ENCODE data around the gene LETMD1.
A peak's percentile ranks its signal among the peaks of the same experiment; 100 is the strongest.
"Not testable (repeated sequence)": the region's sequence is repeated elsewhere in the genome, so short reads cannot be mapped to it uniquely, and the experiment has no call there.

Gene LETMD1

DNA sequence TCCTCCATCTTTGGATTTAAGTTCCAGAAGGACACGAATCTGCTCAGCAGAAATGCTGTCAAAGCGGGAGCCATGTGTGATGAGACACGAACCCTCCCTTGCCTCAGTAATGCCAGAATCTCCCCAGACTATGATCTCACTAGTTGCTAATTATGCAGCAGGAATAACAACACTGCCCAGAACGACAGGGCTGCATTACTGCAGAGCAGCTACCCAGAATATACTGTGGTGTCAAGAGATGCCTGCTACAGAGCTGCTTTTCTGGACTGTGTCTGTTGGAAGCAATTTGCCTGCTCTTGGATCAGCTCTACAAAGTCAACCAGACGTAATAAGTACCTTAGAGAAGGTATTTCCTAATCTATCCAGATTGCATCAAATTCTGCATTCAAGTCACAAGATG is 29.8 kb downstream of the LETMD1 start:
- Histone ChIP-seq H3K4me2 (ENCODE audit: low read depth, low read length, poor library complexity, severe bottlenecking) (peak overlapping the region; percentile 65), H4K20me1 (ENCODE audit: insufficient read depth, low read length, poor library complexity, severe bottlenecking) (peaks cover 29% of the 10 kb centered on the region), H3K4me3 (ENCODE audit: low read length, poor library complexity, severe bottlenecking) (peak overlapping the region; percentile 44), H2AFZ (ENCODE audit: low read length) (no peak overlapping the region), H3K36me3 (ENCODE audit: insufficient read depth, low read length) (peaks cover 12% of the 10 kb centered on the region; the same call in 1 of the 2 replicates), H3K9ac (ENCODE audit: low read depth, low read length, poor library complexity, severe bottlenecking) (peak overlapping the region; percentile 39), H3F3A (ENCODE audit: low read depth) (peaks cover 4% of the 10 kb centered on the region; the same call in 1 of the 2 replicates), H3K79me2 (ENCODE audit: insufficient read depth, low read length) (peaks cover 71% of the 10 kb centered on the region), H3K9me2 (replicated peaks; ENCODE audit: low read depth, low read length) (no peaks in the 10 kb centered on the region), H3K9me3 (ENCODE audit: insufficient read depth, low read depth, low read length) (no peaks in the 10 kb centered on the region), H3K27me3 (ENCODE audit: insufficient read depth, low read length, poor library complexity, severe bottlenecking) (peaks cover 2% of the 10 kb centered on the region), H3K4me1 (ENCODE audit: insufficient read depth, low read length, poor library complexity, severe bottlenecking) (peaks cover 55% of the 10 kb centered on the region)
- TF ChIP-seq EZH2phosphoT487 (IDR thresholded peaks at IDR 0.05; ENCODE audit: borderline replicate concordance), result no peak
- TF ChIP-seq, protein P1, sequence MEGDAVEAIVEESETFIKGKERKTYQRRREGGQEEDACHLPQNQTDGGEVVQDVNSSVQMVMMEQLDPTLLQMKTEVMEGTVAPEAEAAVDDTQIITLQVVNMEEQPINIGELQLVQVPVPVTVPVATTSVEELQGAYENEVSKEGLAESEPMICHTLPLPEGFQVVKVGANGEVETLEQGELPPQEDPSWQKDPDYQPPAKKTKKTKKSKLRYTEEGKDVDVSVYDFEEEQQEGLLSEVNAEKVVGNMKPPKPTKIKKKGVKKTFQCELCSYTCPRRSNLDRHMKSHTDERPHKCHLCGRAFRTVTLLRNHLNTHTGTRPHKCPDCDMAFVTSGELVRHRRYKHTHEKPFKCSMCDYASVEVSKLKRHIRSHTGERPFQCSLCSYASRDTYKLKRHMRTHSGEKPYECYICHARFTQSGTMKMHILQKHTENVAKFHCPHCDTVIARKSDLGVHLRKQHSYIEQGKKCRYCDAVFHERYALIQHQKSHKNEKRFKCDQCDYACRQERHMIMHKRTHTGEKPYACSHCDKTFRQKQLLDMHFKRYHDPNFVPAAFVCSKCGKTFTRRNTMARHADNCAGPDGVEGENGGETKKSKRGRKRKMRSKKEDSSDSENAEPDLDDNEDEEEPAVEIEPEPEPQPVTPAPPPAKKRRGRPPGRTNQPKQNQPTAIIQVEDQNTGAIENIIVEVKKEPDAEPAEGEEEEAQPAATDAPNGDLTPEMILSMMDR (conservative IDR thresholded peaks at IDR 0.05; ENCODE audit: low read length), result no peak

DNA sequence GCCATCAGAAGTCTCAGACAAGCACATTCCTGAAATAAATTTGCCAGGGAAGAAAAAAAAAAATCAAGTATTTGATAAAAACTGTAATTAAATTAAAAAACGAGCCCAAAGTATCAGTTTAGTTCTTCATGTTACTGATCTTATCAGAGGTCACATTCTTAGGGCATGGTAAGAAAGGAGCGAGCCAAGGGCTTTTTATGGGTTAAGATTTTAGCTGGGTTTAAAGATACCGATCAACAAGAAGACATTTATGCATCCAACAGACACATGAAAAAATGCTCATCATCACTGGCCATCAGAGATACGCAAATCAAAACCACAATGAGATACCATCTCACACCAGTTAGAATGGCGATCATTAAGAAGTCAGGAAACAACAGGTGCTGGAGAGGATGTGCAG is 30.2 kb downstream of the LETMD1 start:
- H2AFZ ChIP-seq (ENCODE audit: low read length); H3K9me3 ChIP-seq (ENCODE audit: insufficient read depth, low read depth, low read length); H3K27me3 ChIP-seq (ENCODE audit: insufficient read depth, low read length, poor library complexity, severe bottlenecking); H3F3A ChIP-seq (ENCODE audit: low read depth); H3K36me3 ChIP-seq (ENCODE audit: insufficient read depth, low read length); H3K9me2 ChIP-seq (replicated peaks; ENCODE audit: low read depth, low read length): not testable (repeated sequence)
- Histone ChIP-seq H3K79me2 (ENCODE audit: insufficient read depth, low read length) (peaks cover 74% of the 10 kb centered on the region), H3K4me2 (ENCODE audit: low read depth, low read length, poor library complexity, severe bottlenecking) (peak overlapping the region; percentile 65), H3K4me1 (ENCODE audit: insufficient read depth, low read length, poor library complexity, severe bottlenecking) (peaks cover 55% of the 10 kb centered on the region), H3K4me3 (ENCODE audit: low read length, poor library complexity, severe bottlenecking) (peak overlapping the region; percentile 44), H3K9ac (ENCODE audit: low read depth, low read length, poor library complexity, severe bottlenecking) (peak overlapping the region; percentile 39), H4K20me1 (ENCODE audit: insufficient read depth, low read length, poor library complexity, severe bottlenecking) (peaks cover 31% of the 10 kb centered on the region)

DNA sequence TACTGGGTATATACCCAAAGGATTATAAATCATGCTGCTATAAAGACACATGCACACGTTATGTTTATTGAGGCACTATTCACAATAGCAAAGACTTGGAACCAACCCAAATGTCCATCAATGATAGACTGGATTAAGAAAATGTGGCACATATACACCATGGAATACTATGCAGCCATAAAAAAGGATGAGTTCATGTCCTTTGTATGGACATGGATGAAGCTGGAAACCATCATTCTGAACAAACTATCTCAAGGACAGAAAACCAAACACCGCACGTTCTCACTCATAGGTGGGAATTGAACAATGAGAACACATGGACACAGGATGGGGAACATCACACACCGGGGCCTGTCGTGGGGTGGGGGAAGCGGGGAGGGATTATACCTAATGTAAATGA is 30.7 kb downstream of the LETMD1 start:
- not testable (repeated sequence) for H3K4me3 ChIP-seq (ENCODE audit: low read length, poor library complexity, severe bottlenecking)
- H3K4me1 ChIP-seq (ENCODE audit: insufficient read depth, low read length, poor library complexity, severe bottlenecking), result peaks cover 58% of the 10 kb centered on the region

DNA sequence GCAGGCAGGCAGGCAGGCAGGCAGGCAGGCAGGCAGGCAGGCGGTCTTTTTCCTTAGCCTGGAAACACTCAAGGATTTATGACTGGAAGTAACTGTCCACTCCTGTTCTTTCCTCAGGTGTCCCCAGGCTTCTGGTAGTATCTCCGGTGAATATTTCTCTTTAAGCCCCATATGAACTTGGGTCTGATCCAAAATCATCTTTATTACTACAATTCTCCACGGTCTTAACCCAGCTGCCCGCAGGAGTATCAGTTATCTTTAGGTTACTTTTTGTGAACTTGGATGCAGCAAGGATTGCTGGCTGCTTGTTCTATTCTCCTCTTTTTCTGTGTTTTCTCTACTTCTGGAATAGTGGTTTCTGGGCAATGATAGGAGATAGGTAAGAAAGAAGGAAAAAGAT is 32.0 kb downstream of the LETMD1 start:
- no peak overlapping the region for H2AFZ ChIP-seq (ENCODE audit: low read length)
- H3K9me3 ChIP-seq (ENCODE audit: insufficient read depth, low read depth, low read length), result no peaks in the 10 kb centered on the region
- H3K9me2 ChIP-seq (replicated peaks; ENCODE audit: low read depth, low read length), result no peaks in the 10 kb centered on the region
- H3K79me2 ChIP-seq (ENCODE audit: insufficient read depth, low read length), result peaks cover 66% of the 10 kb centered on the region
- peak overlapping the region; percentile 58 for H3K4me2 ChIP-seq (ENCODE audit: low read depth, low read length, poor library complexity, severe bottlenecking)
- 0 out of 2 replicates have a peak, but pooled peaks cover 3% of the 10 kb centered on the region for H3K36me3 ChIP-seq (ENCODE audit: insufficient read depth, low read length)
- peaks cover 4% of the 10 kb centered on the region; the same call in 1 of the 2 replicates for H3F3A ChIP-seq (ENCODE audit: low read depth)
- peak overlapping the region; percentile 12 for H3K9ac ChIP-seq (ENCODE audit: low read depth, low read length, poor library complexity, severe bottlenecking)
- peak overlapping the region; percentile 47 for H3K4me3 ChIP-seq (ENCODE audit: low read length, poor library complexity, severe bottlenecking)
- peaks cover 58% of the 10 kb centered on the region for H3K4me1 ChIP-seq (ENCODE audit: insufficient read depth, low read length, poor library complexity, severe bottlenecking)
- peaks cover 5% of the 10 kb centered on the region for H3K27me3 ChIP-seq (ENCODE audit: insufficient read depth, low read length, poor library complexity, severe bottlenecking)
- no peak for TF ChIP-seq EZH2phosphoT487 (IDR thresholded peaks at IDR 0.05; ENCODE audit: borderline replicate concordance)
- TF ChIP-seq, protein P1 (conservative IDR thresholded peaks at IDR 0.05; ENCODE audit: low read length), result no peak
- H4K20me1 ChIP-seq (ENCODE audit: insufficient read depth, low read length, poor library complexity, severe bottlenecking), result peaks cover 31% of the 10 kb centered on the region

More for the DNA sequence above, 30.7 kb downstream of the LETMD1 start:
- H2AFZ ChIP-seq (ENCODE audit: low read length); H3K36me3 ChIP-seq (ENCODE audit: insufficient read depth, low read length); H3K27me3 ChIP-seq (ENCODE audit: insufficient read depth, low read length, poor library complexity, severe bottlenecking); H3K9me2 ChIP-seq (replicated peaks; ENCODE audit: low read depth, low read length); H3K9me3 ChIP-seq (ENCODE audit: insufficient read depth, low read depth, low read length); H3K9ac ChIP-seq (ENCODE audit: low read depth, low read length, poor library complexity, severe bottlenecking); H3F3A ChIP-seq (ENCODE audit: low read depth): not testable (repeated sequence)
- Histone ChIP-seq H3K4me2 (ENCODE audit: low read depth, low read length, poor library complexity, severe bottlenecking) (peak overlapping the region; percentile 4), H4K20me1 (ENCODE audit: insufficient read depth, low read length, poor library complexity, severe bottlenecking) (peaks cover 31% of the 10 kb centered on the region), H3K79me2 (ENCODE audit: insufficient read depth, low read length) (peaks cover 74% of the 10 kb centered on the region)
